NCI-H2196 (cell line): ENCODE results near the gene DICER1.
A peak's percentile ranks its signal among the peaks of the same experiment; 100 is the strongest.
"Not testable (repeated sequence)": the region's sequence is repeated elsewhere in the genome, so short reads cannot be mapped to it uniquely, and the experiment has no call there.

ENCODE experiments used
- DNase-seq: peaks from one replicate; lab custom pipeline; 2025; ENCODE audit not compliant: unreplicated experiment; lab: John Stamatoyannopoulos, UW

Gene DICER1, protein sequence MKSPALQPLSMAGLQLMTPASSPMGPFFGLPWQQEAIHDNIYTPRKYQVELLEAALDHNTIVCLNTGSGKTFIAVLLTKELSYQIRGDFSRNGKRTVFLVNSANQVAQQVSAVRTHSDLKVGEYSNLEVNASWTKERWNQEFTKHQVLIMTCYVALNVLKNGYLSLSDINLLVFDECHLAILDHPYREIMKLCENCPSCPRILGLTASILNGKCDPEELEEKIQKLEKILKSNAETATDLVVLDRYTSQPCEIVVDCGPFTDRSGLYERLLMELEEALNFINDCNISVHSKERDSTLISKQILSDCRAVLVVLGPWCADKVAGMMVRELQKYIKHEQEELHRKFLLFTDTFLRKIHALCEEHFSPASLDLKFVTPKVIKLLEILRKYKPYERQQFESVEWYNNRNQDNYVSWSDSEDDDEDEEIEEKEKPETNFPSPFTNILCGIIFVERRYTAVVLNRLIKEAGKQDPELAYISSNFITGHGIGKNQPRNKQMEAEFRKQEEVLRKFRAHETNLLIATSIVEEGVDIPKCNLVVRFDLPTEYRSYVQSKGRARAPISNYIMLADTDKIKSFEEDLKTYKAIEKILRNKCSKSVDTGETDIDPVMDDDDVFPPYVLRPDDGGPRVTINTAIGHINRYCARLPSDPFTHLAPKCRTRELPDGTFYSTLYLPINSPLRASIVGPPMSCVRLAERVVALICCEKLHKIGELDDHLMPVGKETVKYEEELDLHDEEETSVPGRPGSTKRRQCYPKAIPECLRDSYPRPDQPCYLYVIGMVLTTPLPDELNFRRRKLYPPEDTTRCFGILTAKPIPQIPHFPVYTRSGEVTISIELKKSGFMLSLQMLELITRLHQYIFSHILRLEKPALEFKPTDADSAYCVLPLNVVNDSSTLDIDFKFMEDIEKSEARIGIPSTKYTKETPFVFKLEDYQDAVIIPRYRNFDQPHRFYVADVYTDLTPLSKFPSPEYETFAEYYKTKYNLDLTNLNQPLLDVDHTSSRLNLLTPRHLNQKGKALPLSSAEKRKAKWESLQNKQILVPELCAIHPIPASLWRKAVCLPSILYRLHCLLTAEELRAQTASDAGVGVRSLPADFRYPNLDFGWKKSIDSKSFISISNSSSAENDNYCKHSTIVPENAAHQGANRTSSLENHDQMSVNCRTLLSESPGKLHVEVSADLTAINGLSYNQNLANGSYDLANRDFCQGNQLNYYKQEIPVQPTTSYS (N-terminal part only)

DNA sequence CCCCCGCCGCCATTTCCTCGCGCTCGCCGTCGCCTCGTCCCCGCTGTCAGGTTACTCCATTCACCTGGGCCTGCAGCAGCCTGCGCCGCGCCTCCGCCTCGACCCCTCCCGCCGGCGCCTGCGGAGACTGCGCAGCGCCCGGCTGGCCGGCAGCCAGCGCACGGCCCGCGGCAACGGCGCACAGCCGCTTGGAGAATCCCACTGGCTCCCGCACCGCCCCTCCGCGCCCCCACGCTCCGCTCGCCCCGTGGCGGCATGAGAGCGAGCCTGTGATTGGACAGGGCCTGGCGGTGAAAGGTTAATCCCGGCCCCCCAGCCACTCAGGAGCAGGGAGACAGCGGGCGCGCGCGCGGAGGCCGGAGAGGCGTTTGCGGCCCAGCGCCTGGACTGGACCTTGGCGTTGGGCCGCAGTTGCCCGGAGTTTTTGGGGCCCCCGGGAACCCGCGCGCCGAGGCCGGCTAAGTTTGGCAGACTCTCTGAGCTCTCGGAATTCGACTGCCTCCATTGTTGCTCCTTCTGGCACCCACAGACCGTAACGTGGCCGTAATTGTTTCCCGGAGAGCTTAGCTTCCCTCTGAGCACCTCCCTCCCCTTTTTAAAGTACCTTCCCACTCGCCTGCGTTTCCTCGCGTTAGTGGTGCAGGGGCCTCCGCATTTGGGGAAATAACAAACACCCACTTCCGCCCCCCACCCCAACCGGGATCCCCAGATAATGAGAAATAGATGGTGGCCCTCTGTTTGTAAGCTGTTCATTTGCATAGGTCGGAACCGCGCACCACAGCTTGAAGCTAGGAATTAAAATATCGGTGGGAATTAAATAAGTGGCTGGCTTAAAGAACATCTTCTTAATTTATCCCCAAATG, at the start of gene DICER1:
DICER1 (minus strand) TSS at position 203 of the 863 bp plus-strand sequence. CDS start 24,071 bp downstream, outside the sequence.
- peak; percentile 83 for DNase-seq

DNA sequence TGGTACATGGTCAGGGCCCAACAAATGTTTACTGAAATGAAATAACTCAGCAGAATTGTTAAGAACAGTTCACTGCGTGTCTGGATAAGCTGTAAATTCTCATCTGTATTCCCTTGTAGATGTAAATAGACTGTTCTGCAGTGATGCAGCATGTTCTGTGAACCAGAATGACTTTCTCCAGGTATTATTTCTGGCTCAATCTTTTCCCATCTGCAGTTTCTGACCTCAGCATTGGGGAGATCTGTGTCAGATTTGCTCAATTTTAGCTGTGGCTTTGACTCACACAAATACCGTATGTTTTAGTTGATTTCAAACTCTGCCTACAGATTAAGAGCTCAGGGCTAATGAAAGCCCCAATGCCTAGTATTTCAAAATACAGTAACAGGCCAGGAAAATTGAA, 49.2 kb upstream of the DICER1 start:
- DNase-seq: no peak

DNA sequence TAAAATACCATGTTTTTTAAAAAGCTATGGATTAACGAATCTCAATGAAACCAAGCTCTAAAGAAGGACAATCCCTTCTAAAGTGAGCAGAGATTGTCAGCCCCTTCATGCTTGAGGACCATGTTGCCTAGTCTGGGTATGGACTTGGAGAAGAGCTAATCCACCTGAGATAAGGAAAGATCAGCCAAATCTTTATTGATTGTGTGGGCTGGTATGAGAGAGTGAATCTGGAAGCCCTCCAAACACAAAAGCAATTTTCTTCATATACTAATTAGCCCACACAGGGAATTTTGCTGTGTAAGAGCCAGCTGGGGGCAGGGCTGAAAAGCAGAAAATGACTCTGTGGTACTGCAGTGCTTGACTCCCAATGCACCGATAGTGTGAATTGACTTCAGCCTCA, 47.4 kb upstream of the DICER1 start:
- DNase-seq: no peak

DNA sequence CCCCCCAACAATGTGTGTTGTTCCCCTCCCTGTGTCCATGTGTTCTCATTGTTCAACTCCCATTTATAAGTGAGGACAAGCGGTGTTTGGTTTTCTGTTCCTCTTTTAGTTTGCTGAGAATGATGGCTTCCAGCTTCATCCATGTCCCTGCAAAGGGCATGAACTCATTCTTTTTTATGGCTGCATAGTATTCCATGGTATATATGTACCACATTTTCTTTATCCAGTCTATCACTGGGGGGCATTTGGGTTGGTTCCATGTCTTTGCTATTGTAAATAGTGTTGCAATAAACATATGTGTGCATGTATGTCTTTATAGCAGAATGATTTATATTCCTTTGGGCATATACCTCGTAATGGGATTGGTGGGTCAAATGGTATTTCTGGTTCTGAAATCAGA, 44.4 kb upstream of the DICER1 start:
- DNase-seq: not testable (repeated sequence)

DNA sequence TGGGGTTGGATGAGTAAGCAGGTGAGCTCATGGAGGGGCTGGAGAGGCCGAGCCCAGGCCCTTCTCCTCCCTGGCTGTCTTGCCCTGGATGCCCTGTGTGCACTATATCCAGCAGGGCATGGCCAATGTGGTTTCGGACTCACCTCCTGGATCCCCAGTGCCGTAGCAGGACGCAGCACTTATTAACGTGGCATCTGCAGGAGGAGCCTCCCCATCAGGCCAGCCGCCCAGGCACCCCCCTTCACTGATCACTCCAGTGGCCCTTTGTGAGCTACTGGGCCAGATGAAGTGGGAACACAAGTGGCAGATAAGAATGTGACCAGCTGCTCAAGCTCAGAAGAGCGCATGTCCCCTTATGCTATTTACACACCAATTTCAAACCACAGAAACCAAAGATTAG, 43.1 kb upstream of the DICER1 start:
- DNase-seq: peak; percentile 2

DNA sequence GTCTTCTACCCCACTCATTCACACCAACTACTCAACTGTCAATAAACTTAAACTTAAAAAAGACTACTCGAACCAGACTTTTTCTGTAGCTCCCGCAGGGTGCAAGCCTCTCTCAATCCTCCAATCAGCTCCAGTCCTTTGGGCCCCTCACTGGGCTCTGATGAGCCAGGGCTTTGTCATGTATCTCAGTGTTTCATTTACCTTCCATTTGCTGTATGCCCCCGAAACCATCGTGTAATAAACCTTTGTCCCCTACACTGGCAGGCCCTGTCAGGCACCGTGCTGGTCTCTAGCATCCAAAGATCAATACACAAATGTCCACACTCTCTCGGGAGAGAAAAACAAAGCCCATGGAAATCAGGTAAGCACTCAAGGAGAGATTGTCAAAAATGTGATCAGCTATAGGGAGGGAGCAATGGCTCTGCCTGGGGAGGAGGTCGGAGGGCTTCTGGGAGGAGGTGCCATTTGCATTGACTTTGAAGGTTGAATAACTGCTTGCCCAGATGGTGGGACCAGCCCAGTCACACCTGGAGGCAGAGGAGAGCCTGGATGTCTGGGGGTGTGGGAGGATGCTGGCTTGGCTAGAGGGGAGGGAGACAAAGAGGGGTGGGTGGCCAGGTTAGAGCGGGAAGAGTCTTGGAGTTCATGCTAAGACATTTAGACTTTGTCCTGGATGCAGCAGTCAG, 42.1 kb upstream of the DICER1 start:
- DNase-seq: no peak

DNA sequence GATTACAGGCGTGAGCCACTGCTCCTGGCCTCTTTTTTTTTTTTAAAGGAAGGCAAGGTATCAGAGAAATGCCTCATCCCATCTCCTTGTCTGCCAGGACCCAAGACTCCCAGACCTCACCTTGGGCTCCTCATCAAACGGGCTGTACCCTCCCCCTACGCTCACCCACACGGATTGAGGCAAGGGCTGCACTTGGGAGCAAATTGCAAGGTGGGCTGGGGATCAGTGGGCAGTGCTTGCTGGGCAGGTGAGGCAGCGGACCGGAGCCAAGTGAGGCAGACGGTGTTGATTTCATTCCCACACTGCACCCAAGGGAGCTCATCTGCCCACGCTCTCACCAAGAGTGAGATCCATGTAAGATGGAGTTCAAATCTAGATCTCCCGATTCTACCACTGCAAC, 41.0 kb upstream of the DICER1 start:
- DNase-seq: no peak

DNA sequence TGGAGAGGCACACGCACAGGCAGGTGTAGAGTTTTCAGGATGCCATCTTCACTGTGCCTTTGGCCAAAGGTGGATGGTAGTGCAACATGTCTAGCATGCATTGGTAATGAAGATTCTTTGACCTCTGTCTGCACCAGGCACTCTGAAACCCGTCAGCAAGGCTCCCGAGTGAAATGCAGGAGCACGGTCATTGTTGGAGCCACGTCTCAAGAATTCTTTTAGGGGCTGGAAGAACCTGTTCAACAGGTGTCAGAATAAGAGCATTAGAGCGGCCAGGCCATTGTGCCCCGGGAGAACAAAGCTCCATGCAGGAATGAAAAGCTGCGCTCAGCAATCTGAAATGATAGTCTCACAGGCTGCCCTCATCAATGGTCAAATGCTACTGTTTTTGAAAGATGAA, 40.2 kb upstream of the DICER1 start:
- DNase-seq: no peak

DNA sequence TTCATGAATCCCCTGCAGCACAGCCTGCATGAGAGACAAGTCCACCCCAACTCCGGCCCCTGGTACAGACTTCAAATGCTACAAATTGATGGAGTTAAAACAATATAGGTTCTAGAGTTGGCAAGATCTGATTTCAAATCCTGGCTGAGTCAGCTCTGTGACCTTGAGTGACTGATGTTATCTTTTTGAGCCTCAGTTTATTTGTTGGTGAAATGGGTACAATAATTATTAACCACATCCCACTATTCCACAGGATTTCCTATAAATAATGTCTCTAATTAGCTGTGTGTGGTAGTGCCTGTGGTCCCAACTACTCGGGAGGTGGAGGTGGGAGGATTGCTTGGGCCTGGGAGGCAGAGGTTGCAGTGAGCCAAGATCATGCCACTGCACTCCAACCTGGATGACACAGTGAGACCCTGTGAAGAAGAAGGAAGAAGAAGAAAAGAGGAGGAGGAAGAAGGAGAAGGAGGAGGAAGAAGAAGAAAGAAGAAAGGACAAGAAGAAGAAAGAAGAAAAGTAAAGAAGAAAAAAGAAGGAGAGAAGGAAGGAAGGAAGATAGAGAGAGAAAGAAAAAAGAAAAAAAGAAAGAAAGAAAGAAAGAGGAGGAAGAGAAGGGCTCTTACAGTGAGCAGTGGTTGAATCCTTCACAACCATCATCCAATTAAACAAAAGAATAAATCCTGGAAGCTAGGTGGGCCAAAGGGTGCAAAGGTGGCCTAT, 39.7 kb upstream of the DICER1 start:
- no peak for DNase-seq

DNA sequence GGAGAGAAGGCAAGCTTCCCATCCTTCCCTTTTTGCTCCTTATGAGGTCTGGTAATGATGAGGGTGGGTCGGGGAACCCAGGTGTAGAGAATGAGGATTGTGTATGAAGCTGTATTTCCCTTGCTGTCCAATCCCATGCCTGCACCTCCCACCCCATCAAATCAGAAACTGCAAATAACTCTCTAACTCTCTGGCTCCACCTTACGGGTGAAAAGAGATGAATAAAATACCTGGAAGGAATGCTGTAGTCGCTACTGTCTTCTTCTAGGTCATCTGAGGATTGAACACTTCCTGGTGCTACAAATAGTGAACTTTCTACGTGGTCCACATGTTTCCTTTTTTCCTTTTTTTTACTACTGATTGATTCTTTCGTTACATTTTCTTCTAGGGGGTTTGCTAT, 38.9 kb upstream of the DICER1 start:
- DNase-seq: no peak

DNA sequence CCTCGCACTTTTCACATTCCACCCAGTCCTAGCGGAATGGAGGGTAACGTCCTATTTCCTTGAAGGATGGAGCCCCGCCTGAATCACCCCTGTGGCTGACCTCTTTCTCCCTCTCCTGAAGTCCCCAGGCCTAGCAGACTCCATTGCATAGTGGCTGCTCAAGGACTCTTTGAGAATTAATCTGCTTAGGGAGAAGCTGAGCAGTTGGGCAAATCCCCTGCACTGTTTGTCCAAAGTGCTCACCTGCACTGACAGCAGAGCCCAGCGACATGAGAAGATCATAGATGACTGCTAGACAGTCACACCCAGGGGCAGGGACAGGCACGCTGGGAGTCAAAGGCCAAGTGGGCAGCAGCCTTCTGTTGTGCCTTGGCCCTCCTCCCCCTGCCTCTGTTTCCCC, 37.7 kb upstream of the DICER1 start:
- no peak for DNase-seq

DNA sequence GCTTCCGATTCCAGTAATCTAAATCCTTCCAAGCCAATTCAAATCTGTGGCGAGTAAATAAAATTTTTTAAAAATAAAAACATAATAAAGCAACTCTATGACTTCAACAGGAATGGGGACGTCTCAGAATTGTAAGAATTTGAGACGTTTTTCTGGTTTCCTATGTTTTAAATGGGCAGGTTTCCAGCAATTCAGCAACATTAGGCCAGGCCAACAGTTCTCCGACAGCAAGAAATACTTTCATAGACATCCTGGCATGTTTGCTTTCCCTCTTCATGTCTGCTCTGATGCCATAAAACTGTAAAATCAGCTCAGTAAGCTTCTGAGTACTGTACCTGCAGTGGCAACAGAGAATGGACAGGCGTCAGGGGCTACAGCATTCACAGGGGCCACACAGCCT, 35.8 kb upstream of the DICER1 start:
- no peak for DNase-seq

DNA sequence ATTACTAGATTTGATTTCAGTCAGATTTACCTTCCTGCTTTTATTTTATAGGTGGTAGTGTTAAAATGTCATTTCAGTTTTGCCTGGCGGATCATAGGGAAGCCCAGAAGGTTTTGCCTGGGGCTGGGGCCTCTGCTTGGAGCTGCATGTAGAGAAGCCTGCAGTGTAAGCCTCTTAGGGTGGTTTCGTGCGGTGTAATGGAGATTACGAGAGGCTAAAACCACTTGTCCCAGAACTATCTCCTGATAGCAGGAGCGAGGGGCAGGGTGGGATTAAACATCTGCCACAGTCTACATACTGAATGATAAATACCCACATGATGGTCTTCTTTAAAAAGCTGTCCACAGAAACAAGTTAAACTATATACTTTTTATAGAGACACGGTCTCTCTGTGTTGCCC, 35.0 kb upstream of the DICER1 start:
- no peak for DNase-seq

DNA sequence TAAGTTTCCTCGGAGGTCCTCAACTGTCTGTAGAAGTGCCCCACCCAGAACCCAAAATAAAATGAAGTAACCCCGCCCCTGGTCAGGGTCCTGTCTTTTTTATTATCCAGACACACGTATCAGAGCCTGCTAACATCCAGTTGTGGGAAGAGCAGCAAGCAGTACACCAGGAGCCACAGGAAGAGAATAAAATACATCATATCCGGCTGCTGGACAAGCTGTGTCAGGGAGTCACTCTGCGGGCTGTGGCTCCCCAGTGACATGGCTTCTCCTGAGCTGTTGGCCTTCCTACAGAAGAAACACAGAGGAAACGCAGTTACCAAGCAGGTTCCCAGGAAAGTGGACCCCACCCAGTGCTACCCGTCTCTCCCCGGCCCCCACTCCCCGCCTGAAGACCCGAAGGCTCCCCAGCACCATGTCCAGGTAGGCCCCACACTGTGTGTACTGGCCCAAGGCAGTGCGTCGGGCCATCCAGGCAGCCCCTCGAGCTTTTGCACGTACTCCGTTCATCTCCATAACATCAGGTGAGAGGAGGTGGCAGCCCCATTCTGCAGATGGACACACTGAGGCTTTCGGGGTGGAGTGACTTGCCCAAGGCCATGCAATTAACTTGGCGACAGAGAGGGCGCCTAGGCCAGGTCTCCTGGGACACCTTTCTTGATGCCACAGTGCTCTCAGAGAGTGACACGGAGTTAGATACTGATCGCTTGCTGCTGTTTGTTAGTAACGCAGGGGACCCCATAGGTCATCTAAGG, 34.3 kb upstream of the DICER1 start:
- no peak for DNase-seq

DNA sequence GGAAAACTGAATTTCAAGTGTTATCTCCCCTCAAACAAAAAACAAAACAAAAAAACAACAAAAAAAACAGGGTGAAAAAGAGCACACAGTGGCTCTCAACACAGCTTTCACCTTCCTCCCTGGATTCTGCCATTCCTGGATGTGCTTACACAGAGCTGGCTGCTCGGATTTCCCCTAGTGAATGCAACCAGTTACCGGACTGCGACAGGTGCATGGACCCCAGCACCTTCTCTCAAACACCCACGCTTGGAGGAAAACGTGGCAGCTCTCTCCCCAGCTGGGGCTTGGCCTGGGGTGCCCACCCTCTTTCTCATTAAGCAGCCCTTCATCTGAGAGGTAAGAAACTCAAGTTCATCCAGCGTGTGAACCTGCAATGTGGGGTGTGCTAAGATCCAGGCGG, 33.5 kb upstream of the DICER1 start:
- no peak for DNase-seq

DNA sequence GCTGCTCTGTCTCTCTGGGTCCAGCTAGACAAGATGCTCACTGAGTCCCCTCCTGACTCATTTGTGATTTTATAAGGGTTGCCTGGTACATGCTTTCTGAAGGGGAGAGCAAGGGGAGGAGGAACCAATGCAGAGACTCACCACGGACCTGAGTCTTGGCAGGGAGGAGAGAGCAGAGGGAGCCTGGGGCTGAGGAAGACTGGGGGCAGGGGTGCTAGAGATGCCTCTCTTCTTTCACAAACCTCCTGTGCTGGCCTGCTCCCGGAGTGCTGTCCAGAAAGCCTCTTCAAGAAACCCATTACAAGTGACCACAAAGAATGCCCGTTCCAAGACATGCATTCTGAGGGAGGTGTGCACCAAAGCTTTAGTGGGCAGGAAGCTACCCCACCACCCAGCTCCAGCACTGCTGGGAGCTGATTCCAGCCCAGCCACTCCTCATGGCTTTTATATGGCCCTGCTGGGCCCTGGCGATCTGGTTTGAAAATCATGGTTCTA, 33.1 kb upstream of the DICER1 start:
- DNase-seq: no peak

DNA sequence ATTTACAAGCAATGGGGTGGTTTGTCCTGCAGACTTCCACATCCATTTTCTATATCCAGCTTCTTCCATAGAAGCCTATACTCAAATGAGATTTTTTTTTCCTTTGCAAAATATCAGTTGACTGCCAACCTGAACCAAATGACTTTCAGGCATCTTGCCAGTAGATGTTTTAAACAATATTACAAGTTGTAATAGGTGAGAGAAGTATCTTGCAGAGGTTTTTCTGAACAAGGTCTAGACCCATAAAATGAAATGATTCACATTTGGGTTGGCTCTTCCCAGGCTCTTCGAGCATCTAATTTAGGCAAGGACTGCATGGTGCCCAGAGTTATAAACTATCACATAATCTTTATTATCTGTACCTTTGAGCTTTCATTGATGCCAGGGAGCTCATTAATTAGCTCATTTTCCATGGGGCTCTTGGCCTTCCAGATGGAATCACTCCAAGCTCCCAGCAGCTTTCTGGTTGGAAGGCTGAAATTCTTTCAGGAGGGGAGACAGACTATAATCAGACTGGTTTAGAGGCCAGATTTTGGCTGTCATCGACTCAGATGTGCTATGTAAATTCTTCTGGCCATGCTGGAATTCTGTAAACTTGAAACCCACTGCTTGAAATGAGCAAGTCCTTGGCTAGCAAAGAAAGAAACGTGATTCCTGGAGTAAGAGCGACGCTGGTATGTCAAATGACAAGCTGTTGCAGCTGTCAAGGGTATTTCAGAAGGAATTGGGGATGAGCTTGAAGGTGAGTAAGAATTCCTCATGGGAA, 32.2 kb upstream of the DICER1 start:
- no peak for DNase-seq

DNA sequence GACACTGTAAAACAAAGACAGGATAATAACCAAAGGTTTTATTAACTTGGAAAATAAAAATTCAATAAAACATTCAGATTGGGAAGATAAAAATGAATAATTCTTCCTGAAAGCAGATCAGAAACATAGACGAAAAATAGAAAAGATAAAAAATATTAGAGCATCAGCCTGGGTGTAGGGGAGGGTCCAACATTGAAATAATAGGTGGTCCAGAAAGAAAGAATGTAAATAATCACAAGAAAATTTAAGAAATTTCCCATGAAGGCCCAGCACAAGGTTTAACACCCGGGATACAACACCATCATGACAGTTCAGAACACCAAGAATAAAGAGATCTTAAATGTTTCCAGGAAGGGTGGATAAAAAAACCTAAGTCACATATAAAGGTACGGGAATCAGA, 31.1 kb upstream of the DICER1 start:
- no peak for DNase-seq
